ENCODE data around the gene PTPRM. TPM values are rescaled to one million over a fixed set of nuclear protein-coding genes. Genes with fewer than 3 reads are reported as not detected.

Gene PTPRM
- total RNA-seq, 1 experiment from 2014 or later: 45.6 TPM

- H3K4me2 ChIP-seq (ENCODE audit: low read length): no peak overlapping the region
- no peaks in the 10 kb centered on the region for H3K9me3 ChIP-seq (ENCODE audit: low read length)
- DNase-seq: no peak
- POLR2A ChIA-PET (ENCODE audit: unreplicated experiment): no interaction called here
- no peaks in the 10 kb centered on the region for H3K27me3 ChIP-seq (ENCODE audit: low read length)
- no peaks in the 10 kb centered on the region for H4K20me1 ChIP-seq (ENCODE audit: low read length)
- CTCF ChIA-PET: no interaction called here
- no peaks in the 10 kb centered on the region for H3K79me2 ChIP-seq (ENCODE audit: low read length)
- H3K27ac ChIP-seq (ENCODE audit: low read length): no peak overlapping the region
- H3K9ac ChIP-seq (ENCODE audit: low read length): no peak overlapping the region
- ATAC-seq: no peak
- H3K4me3 ChIP-seq (ENCODE audit: low read length): no peak overlapping the region
- no peak overlapping the region for H2AFZ ChIP-seq (ENCODE audit: low read length)
- no peaks in the 10 kb centered on the region for H3K9me2 ChIP-seq (replicated peaks; ENCODE audit: low read length)
- intact Hi-C loops (cut with micrococcal nuclease): no loop called here
- BruUV-seq (replicated peaks): no TSS peak
- no peaks in the 10 kb centered on the region for H3F3A ChIP-seq (ENCODE audit: low read length, unreplicated experiment)
- no peaks in the 10 kb centered on the region for H3K4me1 ChIP-seq (ENCODE audit: insufficient read depth, low read length)
- TF ChIP-seq, protein P1, sequence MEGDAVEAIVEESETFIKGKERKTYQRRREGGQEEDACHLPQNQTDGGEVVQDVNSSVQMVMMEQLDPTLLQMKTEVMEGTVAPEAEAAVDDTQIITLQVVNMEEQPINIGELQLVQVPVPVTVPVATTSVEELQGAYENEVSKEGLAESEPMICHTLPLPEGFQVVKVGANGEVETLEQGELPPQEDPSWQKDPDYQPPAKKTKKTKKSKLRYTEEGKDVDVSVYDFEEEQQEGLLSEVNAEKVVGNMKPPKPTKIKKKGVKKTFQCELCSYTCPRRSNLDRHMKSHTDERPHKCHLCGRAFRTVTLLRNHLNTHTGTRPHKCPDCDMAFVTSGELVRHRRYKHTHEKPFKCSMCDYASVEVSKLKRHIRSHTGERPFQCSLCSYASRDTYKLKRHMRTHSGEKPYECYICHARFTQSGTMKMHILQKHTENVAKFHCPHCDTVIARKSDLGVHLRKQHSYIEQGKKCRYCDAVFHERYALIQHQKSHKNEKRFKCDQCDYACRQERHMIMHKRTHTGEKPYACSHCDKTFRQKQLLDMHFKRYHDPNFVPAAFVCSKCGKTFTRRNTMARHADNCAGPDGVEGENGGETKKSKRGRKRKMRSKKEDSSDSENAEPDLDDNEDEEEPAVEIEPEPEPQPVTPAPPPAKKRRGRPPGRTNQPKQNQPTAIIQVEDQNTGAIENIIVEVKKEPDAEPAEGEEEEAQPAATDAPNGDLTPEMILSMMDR (conservative IDR thresholded peaks at IDR 0.05; ENCODE audit: low read depth, low read length): no peak
- TF ChIP-seq EZH2phosphoT487 (IDR thresholded peaks at IDR 0.05; ENCODE audit: borderline replicate concordance, low read length): no peak
- TF ChIP-seq EZH2 (IDR thresholded peaks at IDR 0.05; ENCODE audit: low read length, unreplicated experiment): no peak
- H3K36me3 ChIP-seq (ENCODE audit: low read depth, low read length): no peaks in the 10 kb centered on the region
These were observed 782.6 kb downstream of the PTPRM start for GRCh38 chr18:8349608-8350323.

- CTCF ChIA-PET: no interaction called here
These were observed 783.5 kb downstream of the PTPRM start for GRCh38 chr18:8350628-8351027.

GRCh38 chr18:8351161-8351560 lies 784.0 kb downstream of the PTPRM start:
- ChIA-PET CTCF (no interaction called here), POLR2A (ENCODE audit: unreplicated experiment) (no interaction called here)
- H3K27ac ChIP-seq (ENCODE audit: low read length): no peak overlapping the region
- no peaks in the 10 kb centered on the region for H3K27me3 ChIP-seq (ENCODE audit: low read length)
- H3K36me3 ChIP-seq (ENCODE audit: low read depth, low read length): no peaks in the 10 kb centered on the region
- no TSS peak for BruUV-seq (replicated peaks)
- no peaks in the 10 kb centered on the region for H3K9me2 ChIP-seq (replicated peaks; ENCODE audit: low read length)
- intact Hi-C loops (cut with micrococcal nuclease): no loop called here
- H3K9ac ChIP-seq (ENCODE audit: low read length): no peak overlapping the region
- H3K79me2 ChIP-seq (ENCODE audit: low read length): no peaks in the 10 kb centered on the region
- H3K4me2 ChIP-seq (ENCODE audit: low read length): no peak overlapping the region
- TF ChIP-seq EZH2 (IDR thresholded peaks at IDR 0.05; ENCODE audit: low read length, unreplicated experiment) (no peak), EZH2phosphoT487 (IDR thresholded peaks at IDR 0.05; ENCODE audit: borderline replicate concordance, low read length) (no peak)
- TF ChIP-seq, protein P1 (conservative IDR thresholded peaks at IDR 0.05; ENCODE audit: low read depth, low read length): no peak
- H3F3A ChIP-seq (ENCODE audit: low read length, unreplicated experiment): no peaks in the 10 kb centered on the region
- H3K4me1 ChIP-seq (ENCODE audit: insufficient read depth, low read length): no peaks in the 10 kb centered on the region
- no peak for ATAC-seq
- no peak overlapping the region for H2AFZ ChIP-seq (ENCODE audit: low read length)
- H4K20me1 ChIP-seq (ENCODE audit: low read length): no peaks in the 10 kb centered on the region
- H3K9me3 ChIP-seq (ENCODE audit: low read length): no peaks in the 10 kb centered on the region
- H3K4me3 ChIP-seq (ENCODE audit: low read length): no peak overlapping the region
- DNase-seq: no peak

More at GRCh38 chr18:8350628-8351027, 783.5 kb downstream of the PTPRM start:
- TF ChIP-seq EZH2 (IDR thresholded peaks at IDR 0.05; ENCODE audit: low read length, unreplicated experiment) (no peak), EZH2phosphoT487 (IDR thresholded peaks at IDR 0.05; ENCODE audit: borderline replicate concordance, low read length) (no peak)
- TF ChIP-seq, protein P1 (conservative IDR thresholded peaks at IDR 0.05; ENCODE audit: low read depth, low read length): no peak
- Histone ChIP-seq H3K4me3 (ENCODE audit: low read length) (no peak overlapping the region), H3K4me1 (ENCODE audit: insufficient read depth, low read length) (no peaks in the 10 kb centered on the region), H3K9ac (ENCODE audit: low read length) (no peak overlapping the region), H3K27me3 (ENCODE audit: low read length) (no peaks in the 10 kb centered on the region), H3K9me2 (replicated peaks; ENCODE audit: low read length) (no peaks in the 10 kb centered on the region), H4K20me1 (ENCODE audit: low read length) (no peaks in the 10 kb centered on the region), H3K4me2 (ENCODE audit: low read length) (no peak overlapping the region), H3K9me3 (ENCODE audit: low read length) (no peaks in the 10 kb centered on the region), H3K27ac (ENCODE audit: low read length) (no peak overlapping the region), H3K79me2 (ENCODE audit: low read length) (no peaks in the 10 kb centered on the region), H3K36me3 (ENCODE audit: low read depth, low read length) (no peaks in the 10 kb centered on the region), H3F3A (ENCODE audit: low read length, unreplicated experiment) (no peaks in the 10 kb centered on the region), H2AFZ (ENCODE audit: low read length) (no peak overlapping the region)
- no peak for DNase-seq
- POLR2A ChIA-PET (ENCODE audit: unreplicated experiment): no interaction called here
- intact Hi-C loops (cut with micrococcal nuclease): no loop called here
- no TSS peak for BruUV-seq (replicated peaks)
- no peak for ATAC-seq
